HG03565 (cell line): ENCODE measurements around the gene TM9SF2.

ENCODE experiments used
- ATAC-seq: cut with Tn5 transposase; IDR thresholded peaks from one replicate; pipeline ENCODE4 v1.9.1; 2021; ENCODE audit warnings: mild to moderate bottlenecking, moderate library complexity; ENCODE audit not compliant: unreplicated experiment

Gene TM9SF2

GRCh38 chr13:99575376-99576120 lies 74.3 kb downstream of the TM9SF2 start:
- ATAC-seq: no peak

GRCh38 chr13:99577934-99578917 lies 77.0 kb downstream of the TM9SF2 start:
- ATAC-seq: no peak

- ATAC-seq: no peak
Observed at GRCh38 chr13:99580500-99581268, 79.4 kb downstream of the TM9SF2 start.

GRCh38 chr13:99582511-99582910 lies 81.2 kb downstream of the TM9SF2 start:
- no peak for ATAC-seq

GRCh38 chr13:99585609-99586008 lies 84.3 kb downstream of the TM9SF2 start:
- ATAC-seq: no peak

GRCh38 chr13:99587021-99587420 lies 85.7 kb downstream of the TM9SF2 start:
- ATAC-seq: no peak

GRCh38 chr13:99587893-99588606 lies 86.8 kb downstream of the TM9SF2 start:
- ATAC-seq: no peak

- no peak for ATAC-seq
Observed at GRCh38 chr13:99589575-99589974, 88.3 kb downstream of the TM9SF2 start.

- ATAC-seq: no peak
Observed at GRCh38 chr13:99590519-99591011, 89.3 kb downstream of the TM9SF2 start.

- no peak for ATAC-seq
Observed at GRCh38 chr13:99596180-99596579, 94.9 kb downstream of the TM9SF2 start.

GRCh38 chr13:99600318-99600717 lies 99.0 kb downstream of the TM9SF2 start:
- ATAC-seq: no peak

- ATAC-seq: no peak
Observed at GRCh38 chr13:99601535-99601934, 100.3 kb downstream of the TM9SF2 start.

GRCh38 chr13:99604636-99605035 lies 103.4 kb downstream of the TM9SF2 start:
- no peak for ATAC-seq

- ATAC-seq: peak; percentile 44
Observed at GRCh38 chr13:99605420-99606323, 104.4 kb downstream of the TM9SF2 start.

- peak; percentile 77 for ATAC-seq
Observed at GRCh38 chr13:99606324-99607066, 105.2 kb downstream of the TM9SF2 start, which contains the start of gene CLYBL. Gene CLYBL, plus strand, starts transcription at chr13:99606690.

GRCh38 chr13:99608345-99608744 lies 107.1 kb downstream of the TM9SF2 start:
- ATAC-seq: no peak

- ATAC-seq: no peak
Observed at GRCh38 chr13:99610702-99611289, 109.5 kb downstream of the TM9SF2 start.
